ENCODE data around the gene IRF1.
"Not testable (repeated sequence)": the region's sequence is repeated elsewhere in the genome, so short reads cannot be mapped to it uniquely, and the experiment has no call there.

IRF1 gene, protein sequence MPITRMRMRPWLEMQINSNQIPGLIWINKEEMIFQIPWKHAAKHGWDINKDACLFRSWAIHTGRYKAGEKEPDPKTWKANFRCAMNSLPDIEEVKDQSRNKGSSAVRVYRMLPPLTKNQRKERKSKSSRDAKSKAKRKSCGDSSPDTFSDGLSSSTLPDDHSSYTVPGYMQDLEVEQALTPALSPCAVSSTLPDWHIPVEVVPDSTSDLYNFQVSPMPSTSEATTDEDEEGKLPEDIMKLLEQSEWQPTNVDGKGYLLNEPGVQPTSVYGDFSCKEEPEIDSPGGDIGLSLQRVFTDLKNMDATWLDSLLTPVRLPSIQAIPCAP

GRCh38 chr5:132490484-132491367, at the start of gene IRF1:
Gene IRF1, minus strand, starts transcription at chr5:132490773. Its CDS starts 1,295 bp downstream, at chr5:132489478.
- ATAC-seq (replicated peaks): peak; percentile 80 to 84
- peak; percentile 97 for DNase-seq
- Mint-ChIP-seq H3K4me1 (peaks cover 57 to 88% of the 10 kb centered on the region in 2 donors), H3K27me3 (no peaks in the 10 kb centered on the region), H3K4me3 (peak within 1 kb of the TSS; percentile 94 to 99), H3K27ac (peak within 1 kb of the TSS; percentile 97), H3K9me3 (no peaks in the 10 kb centered on the region), H3K36me3 (peaks cover 17 to 32% of the 10 kb centered on the region in 2 donors)

GRCh38 chr5:132540149-132540548, 49.6 kb upstream of the IRF1 start:
- H3K27me3 Mint-ChIP-seq: peaks cover 0 to 10% of the 10 kb centered on the region in 2 donors
- H3K36me3 Mint-ChIP-seq: no peaks in the 10 kb centered on the region
- H3K4me1 Mint-ChIP-seq: peaks cover 2 to 6% of the 10 kb centered on the region in 2 donors
- H3K27ac Mint-ChIP-seq: no peak overlapping the region
- ATAC-seq (replicated peaks) (no peak), DNase-seq (no peak)
- H3K4me3 Mint-ChIP-seq: no peak overlapping the region
- H3K9me3 Mint-ChIP-seq: no peaks in the 10 kb centered on the region

DNA sequence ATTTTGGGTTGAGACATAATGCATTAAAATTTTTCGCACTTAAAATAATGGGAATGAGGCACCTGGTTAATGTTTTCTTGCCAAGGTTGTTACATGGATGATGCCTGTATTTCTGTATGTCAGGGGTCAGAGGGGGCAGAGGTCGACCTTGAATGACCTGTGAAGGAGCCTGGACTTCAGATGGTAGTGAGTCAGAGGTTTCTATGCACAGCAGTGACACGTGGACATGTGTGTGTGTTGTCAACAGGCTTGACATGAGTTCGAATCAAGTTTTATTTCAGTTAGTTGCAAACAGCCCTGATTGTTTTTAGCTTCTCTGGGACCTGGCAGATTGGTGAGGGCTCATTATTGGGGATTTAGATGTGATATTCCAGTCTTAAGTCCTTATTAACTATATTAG, 49.1 kb upstream of the IRF1 start:
- ATAC-seq (replicated peaks): no peak

GRCh38 chr5:132530946-132531345, 40.4 kb upstream of the IRF1 start:
- DNase-seq: no peak
- ATAC-seq (replicated peaks): no peak
- peaks cover 1 to 4% of the 10 kb centered on the region in 2 donors for H3K27me3 Mint-ChIP-seq
- H3K36me3 Mint-ChIP-seq: no peaks in the 10 kb centered on the region
- no peaks in the 10 kb centered on the region for H3K9me3 Mint-ChIP-seq
- no peak overlapping the region for H3K27ac Mint-ChIP-seq
- no peak overlapping the region for H3K4me3 Mint-ChIP-seq
- H3K4me1 Mint-ChIP-seq: peaks cover 29 to 42% of the 10 kb centered on the region in 2 donors

More for the DNA sequence above, 49.1 kb upstream of the IRF1 start:
- no peak for DNase-seq
- H3K9me3 Mint-ChIP-seq: no peaks in the 10 kb centered on the region
- H3K27me3 Mint-ChIP-seq: peaks cover under 1 to 10% of the 10 kb centered on the region in 2 donors
- no peak overlapping the region for H3K27ac Mint-ChIP-seq
- peaks cover 2 to 6% of the 10 kb centered on the region in 2 donors for H3K4me1 Mint-ChIP-seq
- no peaks in the 10 kb centered on the region for H3K36me3 Mint-ChIP-seq
- H3K4me3 Mint-ChIP-seq: no peak overlapping the region

DNA sequence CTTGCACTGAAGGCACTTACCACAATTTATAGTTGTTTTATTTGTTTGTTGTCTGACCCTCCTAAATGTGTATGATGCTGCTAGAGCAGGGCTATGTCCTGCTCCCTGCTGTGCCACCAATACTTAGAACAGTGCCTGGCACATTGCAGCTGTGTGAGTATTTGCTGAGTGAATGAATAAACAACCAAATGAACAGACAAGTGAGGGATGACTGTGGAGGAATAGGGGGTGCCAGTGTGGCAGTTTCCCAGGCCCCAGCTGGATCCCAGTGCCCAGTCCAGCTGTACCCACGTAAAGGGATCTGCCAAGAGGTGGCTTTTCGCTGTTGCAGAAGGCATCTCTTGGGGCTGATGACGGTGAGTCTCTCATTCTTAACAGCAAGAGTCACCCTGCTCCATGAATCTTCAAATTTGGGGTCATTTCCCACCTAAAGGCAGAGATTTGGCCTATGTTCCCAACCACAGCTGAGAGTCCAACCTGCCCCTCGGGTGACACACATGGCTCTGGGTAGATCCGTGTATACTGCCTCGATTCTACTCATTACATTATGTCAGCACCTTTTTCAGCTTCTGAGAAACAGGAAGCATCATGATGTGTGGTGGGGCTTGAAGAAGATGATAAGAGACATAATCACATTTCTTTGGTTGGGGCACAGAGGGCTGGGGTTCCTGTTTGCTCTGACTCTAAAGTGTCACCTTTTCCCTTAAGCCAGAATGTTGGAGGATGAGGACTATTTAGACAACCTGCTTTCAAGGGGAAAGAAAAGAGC, 38.5 kb upstream of the IRF1 start:
- Mint-ChIP-seq H3K27ac (peak overlapping the region; percentile 31), H3K9me3 (peaks cover 0 to 3% of the 10 kb centered on the region in 2 donors), H3K4me1 (peaks cover 44 to 61% of the 10 kb centered on the region in 2 donors), H3K36me3 (peaks cover 2 to 4% of the 10 kb centered on the region in 2 donors), H3K27me3 (no peaks in the 10 kb centered on the region), H3K4me3 (no peak overlapping the region)
- ATAC-seq (replicated peaks): peak; percentile 39 to 49
- no peak for DNase-seq

DNA sequence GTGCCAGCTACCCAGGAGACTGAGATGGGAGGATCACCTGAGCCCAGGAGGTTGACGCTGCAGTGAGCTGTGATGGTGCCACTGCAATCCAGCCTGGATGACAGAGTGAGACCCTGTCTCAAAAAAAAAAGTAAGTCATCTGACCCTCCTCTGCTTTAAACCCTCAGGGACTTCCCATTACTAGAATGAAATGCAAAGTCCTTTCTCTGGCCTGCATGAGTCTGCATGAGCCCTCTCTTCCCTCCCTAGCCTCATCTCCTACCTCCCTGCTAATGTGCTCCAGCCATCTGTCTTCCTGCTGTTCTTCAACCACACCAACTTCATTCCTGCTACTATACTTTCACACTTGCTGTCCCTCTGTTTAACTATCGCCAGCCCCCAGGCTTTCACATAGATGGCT, 37.4 kb upstream of the IRF1 start:
- Mint-ChIP-seq H3K27ac (no peak overlapping the region), H3K4me1 (peaks cover 45 to 64% of the 10 kb centered on the region in 2 donors), H3K4me3 (no peak overlapping the region), H3K36me3 (peaks cover 2 to 4% of the 10 kb centered on the region in 2 donors), H3K27me3 (no peaks in the 10 kb centered on the region), H3K9me3 (peaks cover 0 to 3% of the 10 kb centered on the region in 2 donors)
- DNase-seq (no peak), ATAC-seq (replicated peaks) (no peak)

DNA sequence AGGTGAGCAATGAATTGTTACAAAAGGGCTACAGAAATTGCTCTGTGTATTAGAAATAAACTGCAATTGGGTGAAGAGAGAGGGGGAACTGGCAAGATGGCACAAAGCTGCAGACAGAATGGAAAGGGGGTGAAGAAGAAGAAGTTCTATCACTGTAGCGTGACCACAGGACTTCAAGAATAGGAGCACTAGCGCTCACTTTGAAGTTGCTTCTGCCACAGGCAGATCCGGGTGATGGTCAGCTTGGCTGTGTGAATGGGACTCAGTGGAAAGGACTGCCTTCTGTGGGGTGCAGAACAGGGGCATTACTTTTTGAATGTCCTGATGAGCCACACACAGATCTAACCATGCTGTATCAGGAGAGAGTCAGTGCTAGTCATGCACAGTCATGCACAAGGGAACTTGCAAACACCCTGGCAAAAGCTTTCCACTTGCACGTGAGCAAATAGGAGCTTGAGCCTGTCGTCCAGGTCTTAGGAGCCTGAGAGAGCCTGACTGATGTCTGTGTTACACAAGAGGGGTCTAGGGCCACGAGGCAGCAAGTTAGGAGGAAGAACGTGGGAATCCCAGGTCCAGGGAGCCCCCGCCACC, 36.5 kb upstream of the IRF1 start:
- peaks cover 2 to 4% of the 10 kb centered on the region in 2 donors for H3K36me3 Mint-ChIP-seq
- DNase-seq (no peak), ATAC-seq (replicated peaks) (peak in 1 of 2 donors; percentile 8)
- peaks cover 47 to 62% of the 10 kb centered on the region in 2 donors for H3K4me1 Mint-ChIP-seq
- H3K9me3 Mint-ChIP-seq: peaks cover 0 to 3% of the 10 kb centered on the region in 2 donors
- H3K27ac Mint-ChIP-seq: no peak overlapping the region
- no peaks in the 10 kb centered on the region for H3K27me3 Mint-ChIP-seq
- peak overlapping the region; percentile 15 to 18 for H3K4me3 Mint-ChIP-seq

GRCh38 chr5:132526290-132526973, 35.9 kb upstream of the IRF1 start:
- DNase-seq (peak; percentile 27), ATAC-seq (replicated peaks) (peak; percentile 44 to 53)
- Mint-ChIP-seq H3K27ac (no peak overlapping the region), H3K4me3 (peak overlapping the region; percentile 15 to 18), H3K27me3 (no peaks in the 10 kb centered on the region), H3K9me3 (peaks cover 0 to 3% of the 10 kb centered on the region in 2 donors), H3K36me3 (peaks cover 2 to 4% of the 10 kb centered on the region in 2 donors), H3K4me1 (peaks cover 45 to 56% of the 10 kb centered on the region in 2 donors)

DNA sequence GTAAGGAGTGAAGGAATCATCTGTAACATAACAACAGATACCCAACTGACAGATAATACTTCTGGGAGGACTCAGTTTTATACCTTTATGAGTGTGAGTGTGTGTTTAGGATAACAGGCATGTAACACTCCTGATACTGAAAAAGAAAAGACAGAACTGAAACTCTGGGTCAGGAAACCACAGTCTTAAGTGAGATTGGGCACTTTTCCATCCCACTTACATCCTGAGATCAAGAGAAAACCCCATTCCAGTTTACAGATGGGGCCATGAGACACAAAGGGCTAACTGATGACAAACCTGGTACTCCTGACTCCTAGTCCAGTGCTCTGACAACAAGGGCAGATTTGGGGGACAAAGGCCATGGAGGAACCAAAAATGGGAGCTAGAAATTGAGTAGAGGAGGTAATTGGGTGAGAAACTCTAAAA, 34.7 kb upstream of the IRF1 start:
- DNase-seq: peak; percentile 35
- Mint-ChIP-seq H3K36me3 (peaks cover 2 to 4% of the 10 kb centered on the region in 2 donors), H3K4me3 (peak overlapping the region; percentile 44 to 55), H3K4me1 (peaks cover 48 to 65% of the 10 kb centered on the region in 2 donors), H3K9me3 (peaks cover 0 to 3% of the 10 kb centered on the region in 2 donors), H3K27ac (peak overlapping the region; percentile 72), H3K27me3 (no peaks in the 10 kb centered on the region)
- peak; percentile 86 to 88 for ATAC-seq (replicated peaks)

GRCh38 chr5:132524877-132525276, 34.3 kb upstream of the IRF1 start:
- H3K27ac Mint-ChIP-seq: peak overlapping the region; percentile 72
- peaks cover 48 to 68% of the 10 kb centered on the region in 2 donors for H3K4me1 Mint-ChIP-seq
- peak overlapping the region; percentile 8 to 12 for H3K4me3 Mint-ChIP-seq

DNA sequence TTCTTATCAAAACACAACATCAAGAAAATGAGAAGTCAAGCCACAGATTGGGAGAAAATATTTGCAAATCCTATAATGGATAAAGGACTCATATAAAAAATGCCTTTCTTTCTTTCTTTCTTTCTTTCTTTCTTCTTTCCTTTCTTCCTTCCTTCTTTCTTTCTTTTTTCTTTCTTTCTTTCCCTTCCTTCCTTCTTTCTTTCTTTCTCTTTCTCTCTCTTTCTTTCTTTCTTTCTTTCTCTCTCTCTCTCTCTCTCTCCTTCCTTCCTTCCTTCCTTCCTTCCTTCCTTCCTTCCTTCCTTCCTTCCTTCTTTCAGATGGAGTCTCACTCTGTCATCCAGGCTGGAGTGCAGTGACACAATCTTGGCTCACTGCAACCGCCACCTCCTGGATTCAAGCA, 31.5 kb upstream of the IRF1 start:
- not testable (repeated sequence) for H3K27ac Mint-ChIP-seq

More at GRCh38 chr5:132524877-132525276, 34.3 kb upstream of the IRF1 start:
- not testable (repeated sequence) for H3K27me3 Mint-ChIP-seq; DNase-seq; H3K36me3 Mint-ChIP-seq; H3K9me3 Mint-ChIP-seq; ATAC-seq (replicated peaks)

DNA sequence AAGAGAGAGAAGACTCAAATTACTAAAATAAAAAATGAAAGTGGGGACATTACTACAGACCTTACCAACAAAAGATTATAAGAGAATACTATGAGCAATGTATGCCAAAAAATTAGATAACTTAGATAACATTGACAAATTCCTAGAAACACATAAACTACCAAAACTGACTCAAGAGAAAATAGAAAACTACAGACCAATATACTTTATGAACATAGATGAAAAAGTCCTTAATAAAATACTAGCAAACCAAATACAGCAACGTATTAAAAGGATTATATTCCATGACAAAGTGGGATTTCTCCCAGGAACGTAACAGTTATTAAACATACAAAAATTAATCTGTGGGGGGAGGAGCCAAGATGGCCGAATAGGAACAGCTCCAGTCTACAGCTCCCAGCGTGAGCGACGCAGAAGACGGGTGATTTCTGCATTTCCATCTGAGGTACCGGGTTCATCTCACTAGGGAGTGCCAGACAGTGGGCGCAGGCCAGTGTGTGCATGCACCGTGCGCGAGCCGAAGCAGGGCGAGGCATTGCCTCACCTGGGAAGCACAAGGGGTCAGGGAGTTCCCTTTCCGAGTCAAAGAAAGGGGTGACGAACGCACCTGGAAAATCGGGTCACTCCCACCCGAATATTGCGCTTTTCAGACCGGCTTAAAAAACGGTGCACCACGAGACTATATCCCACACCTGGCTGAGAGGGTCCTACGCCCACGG, 23.2 kb upstream of the IRF1 start:
- ATAC-seq (replicated peaks); H3K27me3 Mint-ChIP-seq; DNase-seq; H3K4me3 Mint-ChIP-seq; H3K4me1 Mint-ChIP-seq; H3K36me3 Mint-ChIP-seq; H3K9me3 Mint-ChIP-seq: not testable (repeated sequence)
- peak overlapping the region; percentile 37 for H3K27ac Mint-ChIP-seq

More for the DNA sequence above, 31.5 kb upstream of the IRF1 start:
- not testable (repeated sequence) for ATAC-seq (replicated peaks); DNase-seq; H3K27me3 Mint-ChIP-seq; H3K4me3 Mint-ChIP-seq; H3K36me3 Mint-ChIP-seq; H3K9me3 Mint-ChIP-seq
- peaks cover 31 to 45% of the 10 kb centered on the region in 2 donors for H3K4me1 Mint-ChIP-seq

Data from stimulated activated naive B cell treated with anti-CD40 and anti-IgM and Interleukin-4, amounts not matched to agents 10 μg/mL and 1 μg/mL and 100 μg/mL, for 72 hours (primary cell).